Kidney (tissue), 14 donors: ENCODE measurements around the gene CEP43. TPM values are rescaled to one million over a fixed set of nuclear protein-coding genes. Genes with fewer than 3 reads are reported as not detected.
A peak's percentile ranks its signal among the peaks of the same experiment; 100 is the strongest.

Source experiments
- DNase-seq, 5 donors: peaks; one replicate each; pipeline ENCODE4 v3.0.0-alpha.2; 2013 to 2020
- FAIRE-seq: peaks from 2 replicates; lab custom pipeline; 2012; peaks lifted over from hg19 to GRCh38; lab: Jason Lieb, UNC
- H3K27ac ChIP-seq, 2 donors: one replicate each; pipeline ENCODE4 v1.7.0; 2013; ENCODE audit warnings: low read depth in 2 of 2, low read length in 2 of 2, inconsistent platforms in 1 of 2
- H3K27me3 ChIP-seq: one replicate; pipeline ENCODE4 v1.7.1; 2013; ENCODE audit warnings: low read length, inconsistent platforms; ENCODE audit not compliant: control insufficient read depth, insufficient read depth
- H3K36me3 ChIP-seq, 3 donors: one replicate each; pipeline versions ENCODE4 v1.7.0 to v1.7.1; 2013; ENCODE audit warnings: low read length in 3 of 3, control low read depth in 1 of 3, inconsistent platforms in 1 of 3; ENCODE audit not compliant: insufficient read depth in 3 of 3, control insufficient read depth in 2 of 3
- H3K4me1 ChIP-seq, 3 donors: one replicate each; pipeline versions ENCODE4 v1.7.0 to v1.7.1; 2013; ENCODE audit warnings: low read length in 3 of 3, inconsistent platforms in 1 of 3, low read depth in 1 of 3; ENCODE audit not compliant: control insufficient read depth in 2 of 3, insufficient read depth in 2 of 3
- H3K4me3 ChIP-seq, 3 donors: one replicate each; pipeline versions ENCODE4 v1.7.0 to v1.8.1; 2013; ENCODE audit warnings: low read length in 3 of 3, control low read depth in 1 of 3, inconsistent platforms in 1 of 3
- H3K9ac ChIP-seq, 3 donors: one replicate each; pipeline versions ENCODE4 v1.7.0 to v1.7.1; 2013; ENCODE audit warnings: low read length in 3 of 3, control low read depth in 1 of 3, inconsistent platforms in 1 of 3
- H3K9me3 ChIP-seq, 3 donors: one replicate each; pipeline versions ENCODE4 v1.7.0 to v1.7.1; 2013; ENCODE audit warnings: low read length in 3 of 3, control low read depth in 1 of 3, inconsistent platforms in 1 of 3; ENCODE audit not compliant: control insufficient read depth in 2 of 3, insufficient read depth in 1 of 3
- CTCF ChIP-seq: IDR thresholded peaks from 3 replicates; pipeline ENCODE4 v1.5.1; 2012; ENCODE audit warnings: mild to moderate bottlenecking, moderate library complexity, borderline replicate concordance; ENCODE audit not compliant: insufficient read depth; ENCODE audit errors: extremely low read depth
- intact Hi-C: fragments of 100-400 bp; cut with DNase I; formaldehyde crosslinking; loops from one replicate; pipeline ENCODE4 v1.11.1; 2022
- polyA plus RNA-seq: library from polyadenylated mRNA; stranded (reverse); fragments of 350-450 nt; fragmentation: Illumina TruSeq; extraction: RNeasy Lipid Tissue Mini Kit (QIAGEN cat#74804); gene quantifications from one replicate; pipeline ENCODE4 v1.2.3, GENCODE V29; 2014; ENCODE audit warnings: low read depth, low replicate concordance; ENCODE audit not compliant: insufficient read depth
- total RNA-seq: library from RNA; stranded (reverse); fragmentation: NEBNext Ultra II Directional; extraction: Animal tissue kit (Norgen Biotek cat#: 25700); gene quantifications from one replicate; pipeline ENCODE4 v1.2.1, GENCODE V29; 2021
- donor health status: control.
- donor health status: control.
- donor health status: control.
- donor health status: control.
- donor health status: control.
- donor health status: DM: yes; HTN: yes; CAD: no.
- donor health status: Normal renal cell carcinoma (clear cell type).

The CEP43 gene
- total and polyA plus RNA-seq, 2 donors from 2014 or later, result 17.8 to 17.9 TPM

GRCh38 chr6:166980738-166981137, 18.5 kb upstream of the CEP43 start:
- Histone ChIP-seq H3K9ac (no peak overlapping the region), H3K9me3 (no peaks in the 10 kb centered on the region), H3K27me3 (no peaks in the 10 kb centered on the region), H3K27ac (no peak overlapping the region), H3K36me3 (no peaks in the 10 kb centered on the region), H3K4me1 (no peaks in the 10 kb centered on the region), H3K4me3 (no peak overlapping the region)
- FAIRE-seq (no peak), DNase-seq (no peak)
- intact Hi-C loops, result no loop called here
- TF ChIP-seq CTCF, result no peak

GRCh38 chr6:166987448-166987847, 11.7 kb upstream of the CEP43 start:
- H3K27ac ChIP-seq, result no peak overlapping the region
- no peaks in the 10 kb centered on the region for H3K9me3 ChIP-seq
- no peaks in the 10 kb centered on the region for H3K36me3 ChIP-seq
- no peaks in the 10 kb centered on the region for H3K4me1 ChIP-seq
- FAIRE-seq (no peak), DNase-seq (no peak)
- no peak overlapping the region for H3K9ac ChIP-seq
- no peaks in the 10 kb centered on the region for H3K27me3 ChIP-seq
- TF ChIP-seq CTCF, result no peak
- no peak overlapping the region for H3K4me3 ChIP-seq
- intact Hi-C loops, result no loop called here

DNA sequence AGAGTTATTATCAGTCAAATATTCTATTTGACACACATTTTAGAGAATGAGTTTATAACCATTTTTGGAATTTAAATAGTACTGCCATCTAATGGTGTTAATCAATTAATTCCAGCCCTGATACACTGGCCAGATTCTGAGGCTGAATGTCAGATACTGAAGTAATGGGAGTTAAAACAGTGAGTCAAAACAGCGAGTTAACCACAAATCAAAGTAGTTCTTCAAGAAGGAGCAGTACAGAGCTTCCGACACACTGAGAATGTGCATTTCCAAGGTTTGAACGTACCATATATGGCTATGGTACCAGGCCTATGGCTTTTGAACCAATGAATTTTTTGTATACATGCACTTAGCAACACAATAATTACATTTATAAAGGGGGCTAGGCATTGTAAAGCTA, 11.3 kb upstream of the CEP43 start:
- no peak for FAIRE-seq
- Histone ChIP-seq H3K4me1 (no peaks in the 10 kb centered on the region), H3K27ac (no peak overlapping the region), H3K9me3 (no peaks in the 10 kb centered on the region), H3K27me3 (no peaks in the 10 kb centered on the region), H3K4me3 (no peak overlapping the region), H3K9ac (no peak overlapping the region), H3K36me3 (no peaks in the 10 kb centered on the region)
- no peak for TF ChIP-seq CTCF
- DNase-seq, result no peak
- intact Hi-C loops, result no loop called here

DNA sequence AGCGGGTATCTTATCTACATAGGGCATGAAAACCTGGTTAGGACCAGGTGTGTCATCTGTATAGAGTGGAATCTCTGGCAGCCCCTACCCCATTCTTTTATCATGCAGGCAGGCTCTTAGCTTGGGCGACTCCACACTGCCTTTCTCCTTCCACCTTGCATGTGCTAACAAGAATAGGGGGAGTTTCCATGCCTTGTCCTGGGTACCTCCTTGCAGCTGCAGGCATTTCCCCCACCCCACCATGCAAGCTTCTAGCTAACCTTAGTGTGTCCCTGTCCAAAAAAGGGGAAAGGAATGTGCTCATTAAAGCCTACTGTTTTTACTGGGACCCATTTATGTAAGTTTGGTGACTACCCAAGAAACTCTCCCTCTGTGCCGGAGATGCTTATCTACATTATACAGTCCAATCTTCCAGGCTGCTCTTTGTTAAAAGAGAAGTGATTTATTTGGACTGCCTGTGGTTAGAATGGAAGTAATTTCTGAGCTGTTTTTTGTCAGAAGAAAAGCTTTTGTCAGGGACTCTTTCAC, 10.5 kb upstream of the CEP43 start:
- Histone ChIP-seq H3K36me3 (no peaks in the 10 kb centered on the region), H3K9me3 (no peaks in the 10 kb centered on the region), H3K4me3 (no peak overlapping the region), H3K9ac (no peak overlapping the region), H3K27ac (no peak overlapping the region), H3K27me3 (no peaks in the 10 kb centered on the region), H3K4me1 (no peaks in the 10 kb centered on the region)
- intact Hi-C loops, result no loop called here
- no peak for TF ChIP-seq CTCF
- no peak for FAIRE-seq
- DNase-seq, result peak in 1 of 5 donors; percentile 5
